Neural cell (in vitro differentiated cells): ENCODE data around the gene SCGB1C1. TPM values are rescaled to one million over a fixed set of nuclear protein-coding genes. Genes with fewer than 3 reads are reported as not detected.

Experiments used
- H2AFZ ChIP-seq: fragments of 200-600, 300-800 bp; sonication (generic), shearing (Covaris generic); 2 replicates; pipeline ENCODE4 v1.6.0; 2014; ENCODE audit warnings: low read depth, mild to moderate bottlenecking, antibody characterized with exemption, low read length, moderate library complexity
- H3F3A ChIP-seq: fragments of 200-600 bp; shearing (Covaris generic); 2 replicates; pipeline ENCODE4 v1.6.1; 2016; ENCODE audit warnings: mild to moderate bottlenecking, moderate library complexity, mixed read lengths, antibody characterized with exemption, low read length; ENCODE audit not compliant: insufficient read depth, poor library complexity, severe bottlenecking
- H3K27ac ChIP-seq: fragments of 200-600, 300-800 bp; sonication (generic), shearing (Covaris generic); 2 replicates; pipeline ENCODE4 v1.5.1; 2014; ENCODE audit warnings: mild to moderate bottlenecking, low read length, moderate library complexity
- H3K27me3 ChIP-seq: fragments of 300-800, 200-600 bp; sonication (generic), shearing (Covaris generic); 2 replicates; pipeline ENCODE4 v1.6.0; 2014; ENCODE audit warnings: mild to moderate bottlenecking, low read depth, low read length, moderate library complexity; ENCODE audit not compliant: insufficient read depth
- H3K36me3 ChIP-seq: fragments of 300-800, 200-600 bp; sonication (generic), shearing (Covaris generic); 2 replicates; pipeline ENCODE4 v1.5.1; 2014; ENCODE audit warnings: mild to moderate bottlenecking, antibody characterized with exemption, low read length, moderate library complexity; ENCODE audit not compliant: insufficient read depth
- H3K4me2 ChIP-seq: fragments of 300-800, 200-600 bp; sonication (generic), shearing (Covaris generic); 2 replicates; pipeline ENCODE4 v1.6.0; 2014; ENCODE audit warnings: mild to moderate bottlenecking, low read length
- H3K4me3 ChIP-seq: fragments of 300-800, 200-600 bp; sonication (generic), shearing (Covaris generic); 2 replicates; pipeline ENCODE4 v1.5.1; 2014; ENCODE audit warnings: mild to moderate bottlenecking, low read length, moderate library complexity
- H3K79me2 ChIP-seq: fragments of 200-600 bp; shearing (Covaris generic); replicated peaks from 2 replicates; pipeline ENCODE4 v1.6.0; 2014; ENCODE audit warnings: mild to moderate bottlenecking, low read length, moderate library complexity; ENCODE audit not compliant: insufficient read depth
- H3K9ac ChIP-seq: fragments of 300-800, 200-600 bp; sonication (generic), shearing (Covaris generic); 2 replicates; pipeline ENCODE4 v1.6.1; 2016; ENCODE audit warnings: mild to moderate bottlenecking, low read length, mixed read lengths
- H3K9me2 ChIP-seq: fragments of 200-600 bp; shearing (Covaris generic); 2 replicates; pipeline ENCODE4 v1.6.1; 2016; ENCODE audit warnings: mild to moderate bottlenecking, low read length, mixed read lengths; ENCODE audit not compliant: insufficient read depth
- H3K9me3 ChIP-seq: fragments of 200-600, 300-800 bp; sonication (generic), shearing (Covaris generic); 2 replicates; pipeline ENCODE4 v1.6.1; 2016; ENCODE audit warnings: mild to moderate bottlenecking, mixed run types, low read length, moderate library complexity, mixed read lengths
- H4K20me1 ChIP-seq: fragments of 200-600 bp; shearing (Covaris generic); 2 replicates; pipeline ENCODE4 v1.6.1; 2016; ENCODE audit warnings: mild to moderate bottlenecking, mixed run types; ENCODE audit not compliant: insufficient read depth
- EP300 ChIP-seq: fragments of 450-650 bp; conservative IDR thresholded peaks from 2 replicates; pipeline ENCODE4 v1.6.1; 2014; ENCODE audit warnings: antibody characterized with exemption, mild to moderate bottlenecking, moderate library complexity; ENCODE audit not compliant: poor library complexity, severe bottlenecking
- EZH2 ChIP-seq: fragments of 200-600, 300-800 bp; shearing (Covaris generic), sonication (generic); IDR thresholded peaks from 2 replicates; pipeline ENCODE4 v1.6.1; 2014; ENCODE audit warnings: antibody characterized with exemption, low read length, borderline replicate concordance, mild to moderate bottlenecking; ENCODE audit not compliant: insufficient read depth, poor library complexity, severe bottlenecking
- MXI1 ChIP-seq: fragments of 450-650 bp; conservative IDR thresholded peaks from 2 replicates; pipeline ENCODE4 v1.6.1; 2014; ENCODE audit warnings: antibody characterized with exemption, mild to moderate bottlenecking; ENCODE audit not compliant: poor library complexity, severe bottlenecking
- POLR2AphosphoS5 ChIP-seq: IDR thresholded peaks from 2 replicates; pipeline ENCODE4 v1.6.1; 2012
- RAD21 ChIP-seq: fragments of 450-650 bp; conservative IDR thresholded peaks from 2 replicates; pipeline ENCODE4 v1.6.1; 2014; ENCODE audit warnings: antibody characterized with exemption, mild to moderate bottlenecking, moderate library complexity
- SMC3 ChIP-seq: fragments of 450-650 bp; conservative IDR thresholded peaks from 2 replicates; pipeline ENCODE4 v1.6.1; 2014; ENCODE audit warnings: antibody characterized with exemption, mild to moderate bottlenecking, moderate library complexity; ENCODE audit not compliant: poor library complexity
- TAF1 ChIP-seq: IDR thresholded peaks from 2 replicates; pipeline ENCODE4 v1.6.1; 2012; ENCODE audit warnings: low read depth
- polyA plus RNA-seq: library from polyadenylated mRNA; depleted of rRNA; stranded (reverse); fragments of >200 nt; gene quantifications from 2 replicates; pipeline ENCODE4 v1.2.3, GENCODE V29; 2014
- TF ChIP-seq, protein P1 (sequence below): fragments of 450-650 bp; IDR thresholded peaks from 2 replicates; pipeline ENCODE4 v1.5.1; 2014; ENCODE audit warnings: antibody characterized with exemption, mild to moderate bottlenecking, moderate library complexity; ENCODE audit not compliant: poor library complexity, severe bottlenecking
- TF ChIP-seq, protein P2 (sequence below): IDR thresholded peaks from 2 replicates; pipeline ENCODE4 v1.6.1; 2012; ENCODE audit warnings: borderline replicate concordance

The SCGB1C1 gene
- polyA plus RNA-seq, 1 donor from 2014 or later: not detected

DNA sequence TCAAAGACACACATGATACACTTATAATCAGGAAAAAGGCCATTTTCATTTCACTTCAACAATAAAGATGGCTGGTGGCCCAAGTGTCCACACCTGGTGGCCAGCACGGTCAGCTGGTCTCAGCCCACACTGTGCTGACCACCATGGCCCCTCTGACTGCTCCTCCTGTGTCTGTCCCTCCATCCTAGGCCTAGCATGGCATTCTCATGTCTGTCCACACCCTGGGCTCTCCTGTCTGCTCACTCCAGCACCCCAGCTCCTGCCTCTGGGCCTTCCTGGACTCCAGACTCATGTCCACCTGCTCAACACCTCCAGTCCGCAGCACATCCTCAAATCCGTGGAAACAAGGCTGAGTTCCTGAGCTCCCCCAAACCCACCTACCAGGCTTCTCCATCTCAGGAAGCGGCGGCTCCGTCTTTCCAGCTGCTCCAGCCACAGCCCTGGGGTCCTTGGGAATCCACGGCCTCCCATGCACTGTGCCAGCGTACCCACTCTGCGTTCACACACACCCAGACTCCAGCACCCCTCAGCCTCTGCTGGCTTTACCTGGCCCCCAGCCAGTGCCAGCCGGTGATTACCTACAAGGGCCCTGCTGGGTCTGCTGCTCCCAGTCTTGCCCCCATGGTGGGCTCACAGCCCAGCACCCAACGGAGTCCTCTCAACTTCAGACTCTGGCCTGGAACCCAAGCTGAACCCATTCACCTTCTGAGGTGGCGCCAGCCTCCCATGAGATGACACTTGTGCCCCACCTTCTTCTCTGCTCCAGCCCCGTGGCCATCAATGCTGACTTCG, 29.3 kb downstream of the SCGB1C1 start:
- no peak overlapping the region for H3K4me3 ChIP-seq
- TF ChIP-seq, protein P1, sequence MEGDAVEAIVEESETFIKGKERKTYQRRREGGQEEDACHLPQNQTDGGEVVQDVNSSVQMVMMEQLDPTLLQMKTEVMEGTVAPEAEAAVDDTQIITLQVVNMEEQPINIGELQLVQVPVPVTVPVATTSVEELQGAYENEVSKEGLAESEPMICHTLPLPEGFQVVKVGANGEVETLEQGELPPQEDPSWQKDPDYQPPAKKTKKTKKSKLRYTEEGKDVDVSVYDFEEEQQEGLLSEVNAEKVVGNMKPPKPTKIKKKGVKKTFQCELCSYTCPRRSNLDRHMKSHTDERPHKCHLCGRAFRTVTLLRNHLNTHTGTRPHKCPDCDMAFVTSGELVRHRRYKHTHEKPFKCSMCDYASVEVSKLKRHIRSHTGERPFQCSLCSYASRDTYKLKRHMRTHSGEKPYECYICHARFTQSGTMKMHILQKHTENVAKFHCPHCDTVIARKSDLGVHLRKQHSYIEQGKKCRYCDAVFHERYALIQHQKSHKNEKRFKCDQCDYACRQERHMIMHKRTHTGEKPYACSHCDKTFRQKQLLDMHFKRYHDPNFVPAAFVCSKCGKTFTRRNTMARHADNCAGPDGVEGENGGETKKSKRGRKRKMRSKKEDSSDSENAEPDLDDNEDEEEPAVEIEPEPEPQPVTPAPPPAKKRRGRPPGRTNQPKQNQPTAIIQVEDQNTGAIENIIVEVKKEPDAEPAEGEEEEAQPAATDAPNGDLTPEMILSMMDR: no peak
- TF ChIP-seq TAF1 (no peak), EZH2 (no peak), SMC3 (no peak), POLR2AphosphoS5 (no peak)
- TF ChIP-seq, protein P2, sequence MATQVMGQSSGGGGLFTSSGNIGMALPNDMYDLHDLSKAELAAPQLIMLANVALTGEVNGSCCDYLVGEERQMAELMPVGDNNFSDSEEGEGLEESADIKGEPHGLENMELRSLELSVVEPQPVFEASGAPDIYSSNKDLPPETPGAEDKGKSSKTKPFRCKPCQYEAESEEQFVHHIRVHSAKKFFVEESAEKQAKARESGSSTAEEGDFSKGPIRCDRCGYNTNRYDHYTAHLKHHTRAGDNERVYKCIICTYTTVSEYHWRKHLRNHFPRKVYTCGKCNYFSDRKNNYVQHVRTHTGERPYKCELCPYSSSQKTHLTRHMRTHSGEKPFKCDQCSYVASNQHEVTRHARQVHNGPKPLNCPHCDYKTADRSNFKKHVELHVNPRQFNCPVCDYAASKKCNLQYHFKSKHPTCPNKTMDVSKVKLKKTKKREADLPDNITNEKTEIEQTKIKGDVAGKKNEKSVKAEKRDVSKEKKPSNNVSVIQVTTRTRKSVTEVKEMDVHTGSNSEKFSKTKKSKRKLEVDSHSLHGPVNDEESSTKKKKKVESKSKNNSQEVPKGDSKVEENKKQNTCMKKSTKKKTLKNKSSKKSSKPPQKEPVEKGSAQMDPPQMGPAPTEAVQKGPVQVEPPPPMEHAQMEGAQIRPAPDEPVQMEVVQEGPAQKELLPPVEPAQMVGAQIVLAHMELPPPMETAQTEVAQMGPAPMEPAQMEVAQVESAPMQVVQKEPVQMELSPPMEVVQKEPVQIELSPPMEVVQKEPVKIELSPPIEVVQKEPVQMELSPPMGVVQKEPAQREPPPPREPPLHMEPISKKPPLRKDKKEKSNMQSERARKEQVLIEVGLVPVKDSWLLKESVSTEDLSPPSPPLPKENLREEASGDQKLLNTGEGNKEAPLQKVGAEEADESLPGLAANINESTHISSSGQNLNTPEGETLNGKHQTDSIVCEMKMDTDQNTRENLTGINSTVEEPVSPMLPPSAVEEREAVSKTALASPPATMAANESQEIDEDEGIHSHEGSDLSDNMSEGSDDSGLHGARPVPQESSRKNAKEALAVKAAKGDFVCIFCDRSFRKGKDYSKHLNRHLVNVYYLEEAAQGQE: no peak
- no peak overlapping the region for H3K4me2 ChIP-seq
- no peaks in the 10 kb centered on the region for H3F3A ChIP-seq
- H2AFZ ChIP-seq: no peak overlapping the region
- H3K9me2 ChIP-seq: no peaks in the 10 kb centered on the region
- H3K27ac ChIP-seq: no peak overlapping the region
- H3K9me3 ChIP-seq: no peaks in the 10 kb centered on the region
- no peak overlapping the region for H3K9ac ChIP-seq
- H3K79me2 ChIP-seq: no peaks in the 10 kb centered on the region
- no peaks in the 10 kb centered on the region for H4K20me1 ChIP-seq
- no peaks in the 10 kb centered on the region for H3K36me3 ChIP-seq
- H3K27me3 ChIP-seq: no peaks in the 10 kb centered on the region

DNA sequence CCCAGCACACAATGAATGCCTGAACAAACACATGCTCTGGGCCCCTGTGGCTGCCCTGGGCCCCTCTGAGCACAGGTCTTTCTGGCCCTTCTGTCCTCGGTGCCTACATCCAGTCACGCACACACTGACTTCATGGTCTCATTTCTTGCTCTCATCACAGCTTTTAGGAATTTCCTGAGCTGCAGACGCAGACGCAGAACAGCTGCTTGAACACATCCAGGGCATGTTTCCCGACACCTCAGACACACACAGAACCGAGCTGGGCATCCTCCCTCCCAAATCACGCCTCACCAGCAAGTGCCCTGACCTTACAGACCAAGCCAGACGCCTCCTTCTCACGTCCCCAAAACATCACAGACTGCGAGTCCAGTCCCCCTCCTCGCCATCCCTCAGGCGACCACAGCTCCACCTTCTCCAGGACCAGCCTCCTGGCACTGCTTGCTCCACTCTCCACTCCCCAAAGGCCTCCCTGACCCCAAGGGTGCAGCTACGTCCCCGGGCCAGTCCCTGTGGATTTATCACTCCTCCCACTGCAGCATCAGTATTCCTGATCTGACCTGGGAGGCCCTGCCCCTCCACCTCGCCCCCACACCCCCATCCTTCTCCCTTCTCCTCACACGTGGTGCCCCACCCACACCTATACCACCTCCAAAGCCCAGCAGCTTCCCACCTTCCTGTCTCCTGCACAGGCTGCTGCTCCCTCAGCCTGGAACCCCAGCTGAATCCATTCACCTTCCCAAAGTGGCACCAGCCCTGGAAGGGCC, 30.3 kb downstream of the SCGB1C1 start:
- TF ChIP-seq EP300: no peak
- TF ChIP-seq TAF1: no peak
- no peak for TF ChIP-seq MXI1
- TF ChIP-seq, protein P2: no peak
- TF ChIP-seq EZH2: no peak
- TF ChIP-seq RAD21: no peak
- no peak for TF ChIP-seq SMC3
- TF ChIP-seq, protein P1: no peak
- TF ChIP-seq POLR2AphosphoS5: no peak
- H2AFZ ChIP-seq: no peak overlapping the region
- no peaks in the 10 kb centered on the region for H3F3A ChIP-seq
- no peaks in the 10 kb centered on the region for H3K36me3 ChIP-seq
- H3K4me3 ChIP-seq: no peak overlapping the region
- H3K9ac ChIP-seq: no peak overlapping the region
- H3K9me3 ChIP-seq: no peaks in the 10 kb centered on the region
- no peaks in the 10 kb centered on the region for H3K9me2 ChIP-seq
- no peaks in the 10 kb centered on the region for H3K27me3 ChIP-seq
- no peak overlapping the region for H3K4me2 ChIP-seq
- H4K20me1 ChIP-seq: no peaks in the 10 kb centered on the region
- no peak overlapping the region for H3K27ac ChIP-seq
- H3K79me2 ChIP-seq: peaks cover 3% of the 10 kb centered on the region
